HCT116 (cell line): Measurements from ENCODE around the gene EIPR1. TPM values are rescaled to one million over a fixed set of nuclear protein-coding genes. Genes with fewer than 3 reads are reported as not detected.

ENCODE experiments used
- ATAC-seq: fragments of 200-7000 bp; cut with Tn5 transposase; 2 replicates; pipeline ENCODE4 v1.9.1; 2020; ENCODE audit warnings: mild to moderate bottlenecking, moderate library complexity
- BruUV-seq: library from RNA; stranded (reverse); fragments of 400-500 nt; replicated peaks from 2 replicates; lab custom pipeline; 2021; lab: Mats Ljungman, UMichigan
- CTCF ChIA-PET: fragments of 300-600 bp; sonication (Branson Sonifier 250); formaldehyde crosslinking; loops from one replicate; lab custom pipeline; 2021; ENCODE audit warnings: antibody characterized with exemption; lab: Charles Lee
- POLR2A ChIA-PET: fragments of 300-600, 350-600 bp; sonication (Branson Sonifier 250); formaldehyde crosslinking; loops from one replicate; lab custom pipeline; 2021; ENCODE audit warnings: antibody characterized with exemption; lab: Charles Lee
- RAD21 ChIA-PET, 2 experiments: fragments of 300-600 bp; sonication (Branson Sonifier 250); formaldehyde crosslinking; loops; one replicate each; lab custom pipeline; 2023; ENCODE audit warnings: low total read pairs in 2 of 2; ENCODE audit not compliant: uncharacterized antibody in 2 of 2, unreplicated experiment in 2 of 2, low non-redundant PET in 1 of 2; lab: Charles Lee
- DNase-seq: peaks from one replicate; pipeline ENCODE4 v3.0.0-alpha.2; 2010; ENCODE audit warnings: low read depth, low spot score
- H2AFZ ChIP-seq: fragments of 200-600 bp; shearing (Covaris generic), sonication (generic); 2 replicates; pipeline ENCODE4 v1.6.1; 2017; ENCODE audit warnings: low read depth, mixed run types, mixed read lengths, antibody characterized with exemption, low read length; ENCODE audit not compliant: poor library complexity, severe bottlenecking
- H3K27ac ChIP-seq: 2 replicates; pipeline ENCODE4 v1.5.1; 2012; ENCODE audit warnings: low read depth, low read length
- H3K27me3 ChIP-seq: fragments of 200-600 bp; sonication (generic); 2 replicates; pipeline ENCODE4 v1.6.1; 2016; ENCODE audit warnings: mixed run types, low read length, mixed read lengths; ENCODE audit not compliant: insufficient read depth
- H3K36me3 ChIP-seq, 2 experiments: fragments of 200-500 bp in 1 of 2; fragments of 200-600 bp in 1 of 2; sonication (Bioruptor generic) in 1 of 2; sonication (generic) in 1 of 2; 2 replicates each; pipeline versions ENCODE4 v1.5.1 to v1.6.1; 2014 to 2016; ENCODE audit warnings: low read length in 2 of 2, inconsistent platforms in 1 of 2, mixed read lengths in 1 of 2, mixed run types in 1 of 2; ENCODE audit not compliant: insufficient read depth in 2 of 2, control insufficient read depth in 1 of 2
- H3K4me1 ChIP-seq, 2 experiments: fragments of 200-600 bp in 1 of 2; sonication (generic) in 1 of 2; 2 replicates each; pipeline versions ENCODE4 v1.5.1 to v1.6.1; 2012 to 2017; ENCODE audit warnings: low read length in 2 of 2, inconsistent platforms in 1 of 2, mild to moderate bottlenecking in 1 of 2, mixed read lengths in 1 of 2, mixed run types in 1 of 2, moderate library complexity in 1 of 2; ENCODE audit not compliant: insufficient read depth in 2 of 2, control insufficient read depth in 1 of 2
- H3K4me2 ChIP-seq: fragments of 200-600 bp; sonication (generic); 2 replicates; pipeline ENCODE4 v1.6.1; 2017; ENCODE audit warnings: mixed run types, low read length, mixed read lengths
- H3K4me3 ChIP-seq, 2 experiments: fragments of 200-600 bp in 1 of 2; sonication (generic) in 1 of 2; replicated peaks in 1 of 2; 2 replicates each; pipeline ENCODE4 v1.5.1; 2011 to 2016; ENCODE audit warnings: low read length in 2 of 2, control low read depth in 1 of 2, low read depth in 1 of 2, mild to moderate bottlenecking in 1 of 2, mixed read lengths in 1 of 2, mixed run types in 1 of 2
- H3K79me2 ChIP-seq: fragments of 200-600 bp; sonication (generic); 2 replicates; pipeline ENCODE4 v1.6.1; 2017; ENCODE audit warnings: mild to moderate bottlenecking, mixed run types, low read length, moderate library complexity, mixed read lengths; ENCODE audit not compliant: insufficient read depth
- H3K9ac ChIP-seq: fragments of 200-600 bp; sonication (generic); 2 replicates; pipeline ENCODE4 v1.6.1; 2016; ENCODE audit warnings: low read length, mixed read lengths
- H3K9me2 ChIP-seq: fragments of 200-600 bp; sonication (generic), shearing (Covaris generic); 2 replicates; pipeline ENCODE4 v1.6.1; 2017; ENCODE audit warnings: mixed run types, mild to moderate bottlenecking, moderate library complexity; ENCODE audit not compliant: insufficient read depth
- H3K9me3 ChIP-seq, 2 experiments: fragments of 200-500 bp in 1 of 2; fragments of 200-600 bp in 1 of 2; sonication (Bioruptor generic) in 1 of 2; sonication (generic) in 1 of 2; 2 replicates each; pipeline ENCODE4 v1.6.1; 2014 to 2017; ENCODE audit warnings: low read length in 2 of 2, mixed read lengths in 2 of 2, inconsistent platforms in 1 of 2, low read depth in 1 of 2, mild to moderate bottlenecking in 1 of 2, mixed run types in 1 of 2, moderate library complexity in 1 of 2; ENCODE audit not compliant: control insufficient read depth in 1 of 2, insufficient read depth in 1 of 2
- H4K20me1 ChIP-seq: fragments of 200-600 bp; sonication (generic), shearing (Covaris generic); 2 replicates; pipeline ENCODE4 v1.6.1; 2017; ENCODE audit warnings: mixed run types, mild to moderate bottlenecking, moderate library complexity; ENCODE audit not compliant: insufficient read depth
- CEBPB ChIP-seq: IDR thresholded peaks from 2 replicates; pipeline ENCODE4 v1.6.1; 2012; ENCODE audit warnings: low read depth
- EGR1 ChIP-seq: IDR thresholded peaks from 2 replicates; pipeline ENCODE4 v1.6.1; 2012; ENCODE audit warnings: low read depth
- ELF1 ChIP-seq: IDR thresholded peaks from 2 replicates; pipeline ENCODE4 v1.6.1; 2012; ENCODE audit warnings: low read depth, borderline replicate concordance
- EZH2 ChIP-seq: fragments of 200-600 bp; sonication (generic); IDR thresholded peaks from 2 replicates; pipeline ENCODE4 v1.6.1; 2017; ENCODE audit warnings: antibody characterized with exemption, mixed run types
- EZH2phosphoT487 ChIP-seq: fragments of 200-600 bp; IDR thresholded peaks from 2 replicates; pipeline ENCODE4 v1.6.1; 2018; ENCODE audit warnings: antibody characterized with exemption, borderline replicate concordance
- JUND ChIP-seq: IDR thresholded peaks from 2 replicates; pipeline ENCODE4 v1.6.1; 2012
- MAX ChIP-seq: IDR thresholded peaks from 2 replicates; pipeline ENCODE4 v1.6.1; 2012
- POLR2A ChIP-seq: IDR thresholded peaks from 2 replicates; pipeline ENCODE4 v1.7.0; 2011; ENCODE audit warnings: borderline replicate concordance; ENCODE audit not compliant: insufficient read depth, insufficient read length; ENCODE audit errors: extremely low read depth
- REST ChIP-seq: IDR thresholded peaks from 2 replicates; pipeline ENCODE4 v1.6.1; 2012; ENCODE audit warnings: low read depth
- SP1 ChIP-seq: IDR thresholded peaks from 2 replicates; pipeline ENCODE4 v1.6.1; 2012; ENCODE audit warnings: low read depth
- SRF ChIP-seq: IDR thresholded peaks from 2 replicates; pipeline ENCODE4 v1.6.1; 2012; ENCODE audit warnings: low read depth
- YY1 ChIP-seq: IDR thresholded peaks from 2 replicates; pipeline ENCODE4 v1.6.1; 2011; ENCODE audit warnings: low read length, low read depth, moderate library complexity, mild to moderate bottlenecking; ENCODE audit not compliant: insufficient replicate concordance; ENCODE audit errors: extremely low read depth
- ZBTB33 ChIP-seq: IDR thresholded peaks from 2 replicates; pipeline ENCODE4 v1.6.1; 2011; ENCODE audit warnings: mild to moderate bottlenecking, low read length, moderate library complexity; ENCODE audit not compliant: insufficient replicate concordance; ENCODE audit errors: extremely low read depth
- ZFX ChIP-seq: fragments of 450-650 bp; IDR thresholded peaks from 2 replicates; pipeline ENCODE4 v1.6.1; 2017
- ZNF274 ChIP-seq: fragments of 200-500 bp; sonication (Bioruptor generic); IDR thresholded peaks from 2 replicates; pipeline ENCODE4 v1.6.1; 2014; ENCODE audit warnings: mild to moderate bottlenecking, low read depth, low read length, inconsistent platforms
- intact Hi-C: fragments of 100-400 bp; cut with micrococcal nuclease; formaldehyde crosslinking; loops from 2 replicates; pipeline ENCODE4 v1.10.0; 2022
- total RNA-seq: library from RNA; stranded (reverse); gene quantifications from one replicate; pipeline ENCODE4 v1.2.1, GENCODE V29; 2021; ENCODE audit not compliant: unreplicated experiment

The EIPR1 gene
- total RNA-seq, 1 experiment from 2014 or later = 36.9 TPM

GRCh38 chr2:3261511-3261910 lies 116.1 kb downstream of the EIPR1 start:
- RAD21 ChIA-PET = no interaction called here
- BruUV-seq = no TSS peak
- Histone ChIP-seq H3K4me2 (no peak overlapping the region), H3K27ac (no peak overlapping the region), H3K9ac (no peak overlapping the region), H3K9me3 (no peaks in the 10 kb centered on the region), H3K9me2 (no peaks in the 10 kb centered on the region), H3K36me3 (no peaks in the 10 kb centered on the region), H3K4me1 (no peaks in the 10 kb centered on the region)
- POLR2A ChIA-PET = no interaction called here
- no peak for DNase-seq
- TF ChIP-seq REST (no peak), POLR2A (no peak)
- TF ChIP-seq, all 23 proteins: peak for 0
- Histone ChIP-seq H3K4me3 (no peak overlapping the region), H3K27me3 (no peaks in the 10 kb centered on the region), H4K20me1 (no peaks in the 10 kb centered on the region), H3K79me2 (no peaks in the 10 kb centered on the region), H2AFZ (no peak overlapping the region)
- CTCF ChIA-PET = no interaction called here
- intact Hi-C loops = no loop called here
- ATAC-seq = no peak

- no TSS peak for BruUV-seq
- POLR2A ChIA-PET = no interaction called here
- CTCF ChIA-PET = no interaction called here
These were observed 116.7 kb downstream of the EIPR1 start for GRCh38 chr2:3260959-3261358.

More at GRCh38 chr2:3260959-3261358, 116.7 kb downstream of the EIPR1 start:
- RAD21 ChIA-PET = no interaction called here
- Histone ChIP-seq H4K20me1 (no peaks in the 10 kb centered on the region), H3K79me2 (no peaks in the 10 kb centered on the region), H3K36me3 (no peaks in the 10 kb centered on the region), H3K4me2 (no peak overlapping the region), H3K9me2 (no peaks in the 10 kb centered on the region), H3K27ac (no peak overlapping the region), H3K4me3 (no peak overlapping the region), H3K9ac (no peak overlapping the region), H2AFZ (no peak overlapping the region), H3K27me3 (no peaks in the 10 kb centered on the region), H3K4me1 (no peaks in the 10 kb centered on the region), H3K9me3 (no peaks in the 10 kb centered on the region)
- no peak for TF ChIP-seq YY1
- no peak for TF ChIP-seq ELF1
- no peak for TF ChIP-seq ZNF274
- TF ChIP-seq SP1 = no peak
- no peak for TF ChIP-seq ZFX
- TF ChIP-seq ZBTB33 = no peak
- TF ChIP-seq MAX = no peak
- TF ChIP-seq POLR2A = no peak
- TF ChIP-seq EZH2phosphoT487 = no peak
- TF ChIP-seq EGR1 = no peak
- TF ChIP-seq SRF = no peak
- no peak for TF ChIP-seq EZH2
- TF ChIP-seq JUND = no peak
- no peak for TF ChIP-seq CEBPB
- DNase-seq (no peak), ATAC-seq (no peak)
- intact Hi-C loops = no loop called here
